Measurements from ENCODE around the gene NAB2. TPM values are rescaled to one million over a fixed set of nuclear protein-coding genes. Genes with fewer than 3 reads are reported as not detected.

The NAB2 gene
- polyA plus RNA-seq, 1 donor (not counting 4 experiments of a cell fraction or from before 2014, with no cell fraction given) = 22.0 TPM

- no peaks in the 10 kb centered on the region for H3K9me1 ChIP-seq (ENCODE audit: control insufficient read depth, extremely low read depth, insufficient read depth, low read length)
- no peaks in the 10 kb centered on the region for H4K20me1 ChIP-seq (ENCODE audit: control insufficient read depth, extremely low read depth, insufficient read depth, low read length)
- no peak overlapping the region for H2AFZ ChIP-seq (ENCODE audit: control insufficient read depth, low read length)
- no peaks in the 10 kb centered on the region for H3K27me3 ChIP-seq (ENCODE audit: control insufficient read depth, extremely low read depth, insufficient read depth, low read length)
- H3K79me2 ChIP-seq (ENCODE audit: control insufficient read depth, insufficient read depth, low read length) = no peaks in the 10 kb centered on the region
- peak overlapping the region; percentile 15 for H3K9ac ChIP-seq (ENCODE audit: control insufficient read depth, extremely low read depth, insufficient read depth, low read length)
- H3K4me2 ChIP-seq (ENCODE audit: control insufficient read depth, extremely low read depth, insufficient read depth, low read depth, low read length) = peak overlapping the region; percentile 44
- H3K4me1 ChIP-seq (ENCODE audit: control insufficient read depth, extremely low read depth, insufficient read depth, low read length) = peaks cover 16% of the 10 kb centered on the region
- dilution Hi-C loops (cut with MboI; ENCODE audit: extremely low pct_ligation_motif_present, low sequenced_read_pairs) = loop anchor here (5.0 kb wide), 1 partner anchor 42 kb away; no protein-coding TSS in a partner anchor
- FAIRE-seq (no peak), DNase-seq (ENCODE audit: low read depth, low spot score) (no peak)
- peak overlapping the region; percentile 11 to 90 (median 69) for H3K4me3 ChIP-seq (ENCODE audit: control insufficient read depth in 2 of 3, extremely low read depth in 1 of 3, insufficient read depth in 2 of 3, low read depth in 1 of 3, low read length in 3 of 3)
- TF ChIP-seq EZH2 (IDR thresholded peaks at IDR 0.05; ENCODE audit: low read length) (no peak), CTCF (optimal IDR thresholded peaks at IDR 0.05 in 1 of 3, IDR thresholded peaks at IDR 0.05 in 1 of 3, conservative IDR thresholded peaks at IDR 0.05 in 1 of 3; ENCODE audit: extremely low read depth in 1 of 3, insufficient read depth in 2 of 3, low read length in 3 of 3) (no peak)
- no peaks in the 10 kb centered on the region for H3K9me3 ChIP-seq (ENCODE audit: control insufficient read depth, low read depth, low read length)
- no peaks in the 10 kb centered on the region for H3K36me3 ChIP-seq (ENCODE audit: control insufficient read depth in 2 of 2, extremely low read depth in 1 of 2, insufficient read depth in 2 of 2, low read length in 2 of 2)
- H3K27ac ChIP-seq (ENCODE audit: control insufficient read depth, insufficient read depth, low read length) = no peak overlapping the region
Observed at GRCh38 chr12:57129889-57130288, 41.0 kb downstream of the NAB2 start.

GRCh38 chr12:57130941-57131340 is 42.0 kb downstream of the NAB2 start:
- DNase-seq (ENCODE audit: low read depth, low spot score) (no peak), FAIRE-seq (no peak)
- Histone ChIP-seq H3K4me2 (ENCODE audit: control insufficient read depth, extremely low read depth, insufficient read depth, low read depth, low read length) (no peak overlapping the region), H3K9me1 (ENCODE audit: control insufficient read depth, extremely low read depth, insufficient read depth, low read length) (no peaks in the 10 kb centered on the region), H3K27ac (ENCODE audit: control insufficient read depth, insufficient read depth, low read length) (no peak overlapping the region), H3K4me1 (ENCODE audit: control insufficient read depth, extremely low read depth, insufficient read depth, low read length) (peaks cover 16% of the 10 kb centered on the region), H3K27me3 (ENCODE audit: control insufficient read depth, extremely low read depth, insufficient read depth, low read length) (no peaks in the 10 kb centered on the region), H3K79me2 (ENCODE audit: control insufficient read depth, insufficient read depth, low read length) (no peaks in the 10 kb centered on the region), H2AFZ (ENCODE audit: control insufficient read depth, low read length) (no peak overlapping the region), H3K4me3 (ENCODE audit: control insufficient read depth in 2 of 3, extremely low read depth in 1 of 3, insufficient read depth in 2 of 3, low read depth in 1 of 3, low read length in 3 of 3) (no peak overlapping the region), H3K36me3 (ENCODE audit: control insufficient read depth in 2 of 2, extremely low read depth in 1 of 2, insufficient read depth in 2 of 2, low read length in 2 of 2) (peaks cover 0 to 3% of the 10 kb centered on the region in 2 experiments), H3K9ac (ENCODE audit: control insufficient read depth, extremely low read depth, insufficient read depth, low read length) (no peak overlapping the region), H3K9me3 (ENCODE audit: control insufficient read depth, low read depth, low read length) (no peaks in the 10 kb centered on the region), H4K20me1 (ENCODE audit: control insufficient read depth, extremely low read depth, insufficient read depth, low read length) (no peaks in the 10 kb centered on the region)
- TF ChIP-seq CTCF (optimal IDR thresholded peaks at IDR 0.05 in 1 of 3, IDR thresholded peaks at IDR 0.05 in 1 of 3, conservative IDR thresholded peaks at IDR 0.05 in 1 of 3; ENCODE audit: extremely low read depth in 1 of 3, insufficient read depth in 2 of 3, low read length in 3 of 3) = no peak
- dilution Hi-C loops (cut with MboI; ENCODE audit: extremely low pct_ligation_motif_present, low sequenced_read_pairs) = loop anchor here (5.0 kb wide), 1 partner anchor 41 kb away; no protein-coding TSS in a partner anchor

Data from keratinocyte (primary cell).